GM12874 (cell line): Measurements from ENCODE around the gene MRC2.
A peak's percentile ranks its signal among the peaks of the same experiment; 100 is the strongest.

Experiments used
- TF ChIP-seq, protein P1 (sequence below): IDR thresholded peaks from 2 replicates; pipeline ENCODE4 v1.5.1; 2011; ENCODE audit warnings: low read depth, mild to moderate bottlenecking, control low read depth, low read length, moderate library complexity; ENCODE audit not compliant: insufficient read depth

MRC2 gene

DNA sequence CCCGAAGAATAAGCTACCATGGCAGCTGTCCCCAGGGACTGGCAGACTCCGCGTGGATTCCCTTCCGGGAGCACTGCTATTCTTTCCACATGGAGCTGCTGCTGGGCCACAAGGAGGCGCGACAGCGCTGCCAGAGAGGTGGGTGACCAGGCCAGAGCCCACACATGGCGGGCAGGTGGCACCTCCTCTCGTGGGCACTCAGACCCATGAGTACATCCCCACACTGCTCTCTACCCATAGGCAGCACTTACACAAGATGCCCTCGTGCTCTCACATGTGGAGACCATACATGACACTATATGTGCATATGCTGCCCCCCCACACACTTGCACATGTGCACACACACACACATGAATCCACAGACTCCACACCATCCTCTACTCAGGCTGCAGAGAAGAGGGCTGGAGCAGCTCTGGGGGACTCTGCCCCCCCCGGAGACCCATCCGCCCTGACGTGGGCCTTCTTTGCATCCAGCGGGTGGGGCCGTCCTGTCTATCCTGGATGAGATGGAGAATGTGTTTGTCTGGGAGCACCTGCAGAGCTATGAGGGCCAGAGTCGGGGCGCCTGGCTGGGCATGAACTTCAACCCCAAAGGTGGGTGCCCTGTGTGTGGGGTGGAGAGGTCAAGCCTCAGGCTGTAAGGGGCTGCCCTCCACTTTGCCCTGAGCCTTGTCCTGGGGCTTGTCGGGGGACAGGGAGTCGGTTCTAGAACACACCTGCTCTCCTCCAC, 62.9 kb downstream of the MRC2 start:
- TF ChIP-seq, protein P1, sequence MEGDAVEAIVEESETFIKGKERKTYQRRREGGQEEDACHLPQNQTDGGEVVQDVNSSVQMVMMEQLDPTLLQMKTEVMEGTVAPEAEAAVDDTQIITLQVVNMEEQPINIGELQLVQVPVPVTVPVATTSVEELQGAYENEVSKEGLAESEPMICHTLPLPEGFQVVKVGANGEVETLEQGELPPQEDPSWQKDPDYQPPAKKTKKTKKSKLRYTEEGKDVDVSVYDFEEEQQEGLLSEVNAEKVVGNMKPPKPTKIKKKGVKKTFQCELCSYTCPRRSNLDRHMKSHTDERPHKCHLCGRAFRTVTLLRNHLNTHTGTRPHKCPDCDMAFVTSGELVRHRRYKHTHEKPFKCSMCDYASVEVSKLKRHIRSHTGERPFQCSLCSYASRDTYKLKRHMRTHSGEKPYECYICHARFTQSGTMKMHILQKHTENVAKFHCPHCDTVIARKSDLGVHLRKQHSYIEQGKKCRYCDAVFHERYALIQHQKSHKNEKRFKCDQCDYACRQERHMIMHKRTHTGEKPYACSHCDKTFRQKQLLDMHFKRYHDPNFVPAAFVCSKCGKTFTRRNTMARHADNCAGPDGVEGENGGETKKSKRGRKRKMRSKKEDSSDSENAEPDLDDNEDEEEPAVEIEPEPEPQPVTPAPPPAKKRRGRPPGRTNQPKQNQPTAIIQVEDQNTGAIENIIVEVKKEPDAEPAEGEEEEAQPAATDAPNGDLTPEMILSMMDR, result no peak

DNA sequence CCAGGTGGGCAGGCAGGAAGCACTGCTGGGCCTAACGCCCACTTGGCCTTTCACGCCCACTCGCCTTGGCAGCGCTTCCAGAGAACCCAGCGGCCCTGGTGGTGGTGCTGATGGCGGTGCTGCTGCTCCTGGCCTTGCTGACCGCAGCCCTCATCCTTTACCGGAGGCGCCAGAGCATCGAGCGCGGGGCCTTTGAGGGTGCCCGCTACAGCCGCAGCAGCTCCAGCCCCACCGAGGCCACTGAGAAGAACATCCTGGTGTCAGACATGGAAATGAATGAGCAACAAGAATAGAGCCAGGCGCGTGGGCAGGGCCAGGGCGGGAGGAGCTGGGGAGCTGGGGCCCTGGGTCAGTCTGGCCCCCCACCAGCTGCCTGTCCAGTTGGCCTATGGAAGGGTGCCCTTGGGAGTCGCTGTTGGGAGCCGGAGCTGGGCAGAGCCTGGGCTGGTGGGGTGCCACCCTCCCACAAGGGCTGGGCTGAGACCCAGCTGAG, 64.7 kb downstream of the MRC2 start:
- TF ChIP-seq, protein P1, result no peak

DNA sequence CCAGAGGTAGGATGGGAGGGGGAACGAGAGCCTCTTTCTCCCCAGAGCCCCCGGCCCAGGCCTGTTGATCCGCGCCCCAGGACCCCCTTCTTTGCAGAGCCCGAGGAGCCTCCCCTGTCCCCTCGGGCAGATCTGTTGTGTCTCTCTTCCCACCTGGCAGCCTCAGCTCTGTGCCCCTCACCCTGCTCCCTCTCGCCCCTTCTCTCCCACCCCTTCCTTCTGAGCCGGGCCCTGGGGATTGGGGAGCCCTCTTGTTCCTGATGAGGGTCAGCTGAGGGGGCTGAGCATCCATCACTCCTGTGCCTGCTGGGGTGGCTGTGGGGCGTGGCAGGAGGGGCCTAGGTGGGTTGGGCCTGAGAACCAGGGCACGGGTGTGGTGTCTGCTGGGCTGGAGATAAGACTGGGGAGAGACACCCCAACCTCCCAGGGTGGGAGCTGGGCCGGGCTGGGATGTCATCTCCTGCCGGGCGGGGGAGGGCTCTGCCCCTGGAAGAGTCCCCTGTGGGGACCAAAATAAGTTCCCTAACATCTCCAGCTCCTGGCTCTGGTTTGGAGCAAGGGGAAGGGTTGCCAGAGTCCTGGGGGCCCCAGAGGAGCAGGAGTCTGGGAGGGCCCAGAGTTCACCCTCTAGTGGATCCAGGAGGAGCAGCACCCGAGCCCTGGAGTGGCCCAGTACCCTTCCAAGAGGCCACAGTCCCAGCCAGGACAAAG, 65.4 kb downstream of the MRC2 start:
- TF ChIP-seq, protein P1, result peak; percentile 30; the same call in 1 of the 2 replicates

- TF ChIP-seq, protein P1, result no peak
These were observed 66.3 kb downstream of the MRC2 start for GRCh38 chr17:62693616-62694409.

GRCh38 chr17:62696256-62696655, 68.8 kb downstream of the MRC2 start:
- TF ChIP-seq, protein P1, result no peak

GRCh38 chr17:62696726-62697490, 69.4 kb downstream of the MRC2 start:
- TF ChIP-seq, protein P1, result no peak
